Measurements from ENCODE around the gene DCTN1.
"Not testable (repeated sequence)": the region's sequence is repeated elsewhere in the genome, so short reads cannot be mapped to it uniquely, and the experiment has no call there.

Gene DCTN1

DNA sequence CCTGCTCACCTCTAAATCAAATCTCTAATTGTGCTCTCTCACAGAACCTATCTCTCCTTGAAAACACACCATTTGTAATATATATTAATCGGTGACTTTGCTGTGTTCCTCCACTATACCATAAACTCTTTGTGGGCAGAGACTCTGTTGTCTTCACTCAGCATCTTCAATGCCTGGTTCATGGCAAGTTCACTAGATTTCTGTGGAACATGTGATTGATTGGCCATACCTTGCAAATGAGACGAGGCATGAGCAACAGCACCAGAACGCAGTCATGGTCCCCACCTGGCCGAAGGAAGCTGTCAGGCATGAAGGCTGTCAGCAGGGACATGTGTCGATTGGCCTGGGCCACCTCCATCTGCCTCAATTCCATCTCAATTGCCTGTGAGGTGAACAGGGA is 11.6 kb downstream of the DCTN1 start:
- DNase-seq, result no peak

DNA sequence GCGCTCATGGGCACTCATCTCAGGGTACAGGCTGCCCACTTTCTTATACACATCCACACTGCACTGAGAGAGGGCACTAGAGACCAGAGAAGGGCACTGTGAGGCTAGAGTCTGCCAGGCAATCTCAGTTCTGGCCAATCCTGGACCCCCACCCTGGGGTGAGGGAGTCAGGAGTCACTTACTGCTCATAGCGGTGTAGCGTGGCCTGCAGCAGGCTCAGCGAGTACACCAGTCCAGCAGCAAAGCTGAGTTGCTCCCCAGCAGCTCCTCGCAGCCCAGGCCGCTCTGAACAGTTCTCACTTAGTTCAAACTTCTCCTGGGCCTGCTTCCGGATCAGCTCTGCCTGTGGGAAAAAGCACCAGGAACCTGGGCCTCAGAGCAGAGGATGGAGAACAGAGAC is 12.3 kb downstream of the DCTN1 start:
- DNase-seq, result no peak

DNA sequence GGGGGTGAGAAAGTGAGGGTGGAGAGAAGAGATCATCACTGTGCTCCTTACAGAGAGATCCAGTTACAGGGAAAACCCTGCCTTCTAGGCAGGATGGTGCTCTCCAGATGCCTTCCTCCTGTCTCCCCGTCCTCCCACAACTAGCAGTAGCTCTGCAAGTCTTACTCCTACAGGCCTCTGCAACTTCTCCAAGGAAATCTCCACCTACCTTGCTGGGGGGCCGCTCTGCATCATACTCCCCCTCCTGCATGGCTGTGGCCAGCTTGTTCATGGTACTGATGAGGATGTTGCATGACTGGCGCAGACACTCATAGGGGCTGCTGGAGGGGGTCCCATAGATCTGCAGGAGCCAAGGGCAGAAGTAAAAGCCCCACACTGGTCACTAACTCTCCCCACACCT is 14.1 kb downstream of the DCTN1 start:
- DNase-seq, result no peak

DNA sequence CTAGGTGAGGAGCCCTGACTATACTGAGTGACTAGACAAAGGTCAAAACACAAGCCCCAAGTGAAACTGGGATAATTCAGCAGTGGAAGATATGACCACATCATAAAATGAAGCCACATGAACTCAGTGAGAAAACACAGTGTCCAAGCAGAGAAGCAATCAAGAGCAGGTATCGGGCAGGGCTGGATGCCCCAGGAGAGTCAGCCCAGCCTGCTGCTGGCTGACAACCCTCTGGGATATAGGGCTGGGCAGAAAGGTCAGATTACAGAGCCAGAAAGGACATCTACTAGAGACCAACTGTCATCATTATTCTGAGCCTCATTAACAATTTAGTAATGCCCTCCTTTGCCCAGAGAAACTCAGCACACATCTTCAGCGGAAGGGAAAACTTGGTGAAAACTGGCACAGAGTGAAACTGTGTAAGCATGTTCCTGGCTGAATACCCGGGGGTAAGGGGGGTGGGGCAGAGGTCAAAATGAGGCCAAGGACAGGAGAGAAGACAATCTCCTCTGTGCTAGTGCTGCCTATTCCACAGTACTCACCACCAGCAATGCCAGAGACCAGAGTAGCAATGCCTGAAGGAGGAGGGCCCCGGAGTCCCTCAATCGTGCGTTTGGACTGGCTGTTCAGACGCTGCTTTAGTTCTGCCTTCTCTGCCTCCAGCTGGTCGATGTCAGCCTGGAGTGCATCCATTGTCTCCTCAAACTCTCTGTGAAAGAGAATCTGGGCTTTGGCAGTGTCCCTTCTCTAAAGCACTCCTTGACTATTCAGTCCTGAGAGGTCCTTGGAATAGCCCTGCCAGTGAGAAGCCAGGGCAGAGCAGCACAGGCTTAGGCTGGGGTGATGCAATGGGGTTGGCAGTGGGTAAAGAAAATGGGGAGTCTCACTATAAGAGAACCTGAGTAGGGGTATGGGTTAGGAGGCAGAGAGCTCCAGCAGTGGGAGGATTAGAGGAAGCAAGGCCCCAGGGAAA is 15.3 kb downstream of the DCTN1 start:
- DNase-seq, result no peak

DNA sequence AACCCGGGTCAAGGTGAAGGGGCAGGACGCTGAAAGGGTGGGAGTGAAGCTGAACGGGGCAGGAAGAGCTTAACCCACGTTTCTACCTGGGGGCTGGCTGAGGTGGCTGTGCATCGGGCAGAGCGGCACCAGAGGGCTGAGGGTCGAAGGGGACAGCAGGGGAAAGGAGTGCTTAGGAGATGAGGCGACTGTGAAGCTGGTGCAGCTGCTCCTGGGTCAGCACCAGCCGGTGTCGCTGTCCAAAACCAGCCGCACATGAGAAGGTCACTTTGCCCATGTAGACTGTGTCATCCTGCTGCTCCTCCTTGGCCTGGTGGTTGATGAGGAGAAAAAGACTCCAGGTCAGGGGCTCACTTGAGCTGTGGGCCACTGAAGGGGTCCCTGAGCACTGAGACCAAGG is 18.8 kb downstream of the DCTN1 start:
- DNase-seq, result no peak

DNA sequence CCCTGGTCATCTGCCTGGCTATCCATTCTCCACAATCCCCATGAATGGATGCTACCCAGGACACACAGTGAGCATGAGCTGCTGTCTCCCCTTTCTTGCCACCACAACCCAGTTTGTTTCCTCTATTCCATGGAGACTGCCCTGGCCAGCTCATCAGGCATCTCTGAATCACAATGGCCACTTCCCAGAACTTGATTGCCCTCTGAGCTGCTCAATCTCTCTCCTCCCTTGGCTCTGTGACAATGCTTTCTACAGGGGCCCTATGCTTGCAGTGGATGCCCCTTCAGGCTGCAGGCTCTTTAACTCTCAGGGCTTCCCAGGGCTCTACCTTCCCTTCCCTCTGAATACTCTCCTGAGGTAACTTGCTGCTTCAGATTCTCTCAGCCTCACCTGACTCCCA is 22.5 kb downstream of the DCTN1 start:
- DNase-seq, result no peak

DNA sequence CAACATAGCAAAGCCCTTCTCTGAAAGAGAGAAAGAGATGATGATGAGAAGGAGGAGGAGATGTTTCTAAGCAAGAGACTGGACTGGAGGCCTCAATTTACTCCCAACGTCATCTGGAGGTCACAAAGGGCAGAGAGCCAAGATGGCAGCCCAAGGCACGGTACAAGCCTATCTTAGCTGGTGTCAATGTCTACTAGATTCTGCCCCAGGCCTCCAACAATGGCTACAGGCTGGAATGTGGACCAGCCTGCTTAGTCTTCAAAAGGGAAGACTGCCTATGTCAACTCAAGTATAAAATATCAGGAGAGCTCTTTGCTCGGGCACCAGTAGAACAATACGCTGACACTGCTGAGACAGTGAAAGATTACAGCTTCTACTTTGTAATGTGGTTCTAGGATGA is 30.2 kb downstream of the DCTN1 start:
- DNase-seq, result no peak

DNA sequence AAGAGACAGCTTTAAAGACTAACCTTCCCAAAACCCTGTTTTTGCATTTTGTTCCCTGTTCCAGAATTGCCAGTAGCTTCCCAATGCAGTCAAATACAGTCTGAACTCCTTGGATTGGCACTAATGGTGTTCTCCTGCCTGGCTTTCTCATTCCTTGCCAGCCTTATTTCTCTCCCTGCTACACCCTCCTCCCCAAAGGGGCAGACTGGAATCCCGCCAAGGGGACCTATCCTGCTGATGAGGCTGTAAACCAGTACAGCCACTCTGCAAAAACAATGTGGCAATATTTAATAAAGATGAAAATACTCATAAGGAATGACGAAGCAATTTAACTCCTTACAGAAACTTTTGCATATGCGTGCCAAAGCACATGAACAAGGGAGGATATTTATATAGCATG is 32.4 kb downstream of the DCTN1 start:
- DNase-seq, result no peak

DNA sequence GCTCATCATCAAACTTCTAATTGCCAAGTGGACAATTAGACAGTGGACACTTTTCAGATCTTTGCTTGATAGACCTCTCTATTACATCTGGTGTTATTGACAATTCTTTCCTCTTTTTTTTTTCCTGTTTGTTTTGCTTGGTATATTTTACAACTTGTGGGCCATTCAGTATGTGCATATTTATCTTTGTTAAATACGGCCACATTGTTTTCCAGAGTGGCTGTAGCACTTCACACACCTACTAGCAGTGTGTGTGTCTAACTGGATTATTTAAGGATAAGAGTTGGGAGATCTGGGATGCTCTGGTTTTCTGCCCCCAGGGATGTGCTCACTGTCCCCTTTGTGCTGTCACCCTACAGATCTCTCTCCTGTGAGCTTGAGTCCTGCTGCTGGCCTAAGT is 32.8 kb downstream of the DCTN1 start:
- DNase-seq, result no peak

DNA sequence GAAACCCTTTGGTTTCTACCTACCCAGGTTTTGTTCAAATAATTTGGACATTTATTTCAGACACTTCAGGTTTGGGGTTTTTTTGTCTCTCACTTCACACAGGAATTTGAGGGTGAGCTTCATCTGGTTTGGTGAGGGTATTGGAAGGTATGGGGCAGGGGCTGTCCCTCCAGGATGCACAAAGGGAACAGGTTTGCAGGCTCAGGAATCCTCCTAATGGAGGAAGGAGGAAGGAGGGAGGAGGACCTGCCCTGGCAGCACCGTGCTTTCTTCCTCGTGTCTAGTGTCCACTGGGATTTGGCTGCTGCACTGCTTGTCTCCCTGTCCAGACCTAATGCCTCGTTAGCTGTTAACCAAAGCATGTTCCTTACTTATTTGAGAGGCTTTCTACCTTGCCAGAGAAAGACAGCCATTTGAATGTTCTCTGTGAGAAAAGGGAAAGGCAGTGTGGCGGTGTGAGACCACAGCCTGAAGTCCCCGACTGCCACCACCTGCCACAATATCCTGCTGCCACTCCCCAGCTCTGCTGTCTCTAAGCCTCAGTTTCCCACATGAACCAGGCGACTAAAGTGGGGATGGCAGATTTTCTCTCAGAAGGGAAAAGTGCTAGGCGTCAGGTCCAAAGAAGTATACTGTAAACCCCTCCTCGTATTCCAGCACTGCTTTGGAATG is 34.7 kb downstream of the DCTN1 start:
- no peak for DNase-seq

DNA sequence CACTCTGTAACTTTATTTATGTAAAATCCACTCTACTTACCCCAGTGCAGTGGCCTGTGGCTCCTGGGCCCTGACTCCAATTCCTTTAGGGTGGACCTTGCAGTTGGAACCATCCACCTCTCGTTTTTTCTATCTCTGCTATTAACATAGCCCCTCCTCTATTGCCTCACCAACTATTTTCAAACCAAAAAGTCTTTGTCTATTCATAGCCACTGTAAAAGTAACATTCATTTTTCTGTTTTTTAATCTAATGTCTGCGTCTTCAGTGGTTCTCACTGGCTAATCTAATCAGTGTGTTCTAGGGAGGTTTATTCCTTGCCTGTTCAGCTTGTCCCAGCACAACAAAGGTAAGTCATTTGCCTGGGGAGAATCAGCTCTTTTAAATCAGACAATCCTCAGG is 36.8 kb downstream of the DCTN1 start, which contains the start of gene SLC4A5:
Gene SLC4A5 (minus strand): TSS at position 101 of the 400 bp plus-strand sequence. CDS start 28,393 bp downstream, outside the sequence.
- DNase-seq, result no peak

DNA sequence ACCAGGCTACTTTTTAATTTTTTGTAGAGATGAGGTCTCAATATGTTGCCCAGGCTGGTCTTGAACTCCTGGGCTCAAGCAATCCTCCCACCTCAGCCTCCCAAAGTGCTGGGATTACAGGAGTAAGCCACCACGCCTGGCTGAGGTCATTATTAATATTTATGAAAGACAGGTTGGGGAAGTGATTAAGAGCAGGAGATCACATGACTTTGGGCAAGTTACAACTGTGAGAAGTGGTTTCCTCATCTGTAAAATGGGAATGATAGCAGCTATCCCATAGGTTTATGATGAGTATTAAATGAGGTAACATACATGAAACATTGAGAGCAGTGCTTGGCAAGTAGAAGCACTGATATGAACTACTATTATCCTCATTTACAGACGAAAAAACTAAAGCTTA is 43.9 kb downstream of the DCTN1 start:
- DNase-seq, result not testable (repeated sequence)

DNA sequence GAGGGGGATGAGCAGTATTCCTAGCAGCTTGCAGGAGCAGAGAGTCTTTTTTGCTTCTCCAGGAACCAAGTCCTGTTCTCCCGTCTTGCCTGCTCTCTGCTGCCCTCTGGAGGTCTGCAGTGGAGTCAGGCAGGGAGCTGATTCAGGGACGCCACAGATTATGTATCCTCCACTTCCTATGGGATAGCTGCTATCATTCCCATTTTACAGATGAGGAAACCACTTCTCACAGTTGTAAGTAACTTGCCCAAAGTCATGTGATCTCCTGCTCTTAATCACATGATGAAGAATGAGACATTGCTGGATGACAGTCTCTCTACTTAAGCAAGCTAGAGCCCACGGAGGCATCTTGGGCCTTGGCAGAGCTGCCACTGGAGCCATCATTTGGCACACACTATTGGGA is 45.2 kb downstream of the DCTN1 start:
- peak; percentile 65 for DNase-seq

DNA sequence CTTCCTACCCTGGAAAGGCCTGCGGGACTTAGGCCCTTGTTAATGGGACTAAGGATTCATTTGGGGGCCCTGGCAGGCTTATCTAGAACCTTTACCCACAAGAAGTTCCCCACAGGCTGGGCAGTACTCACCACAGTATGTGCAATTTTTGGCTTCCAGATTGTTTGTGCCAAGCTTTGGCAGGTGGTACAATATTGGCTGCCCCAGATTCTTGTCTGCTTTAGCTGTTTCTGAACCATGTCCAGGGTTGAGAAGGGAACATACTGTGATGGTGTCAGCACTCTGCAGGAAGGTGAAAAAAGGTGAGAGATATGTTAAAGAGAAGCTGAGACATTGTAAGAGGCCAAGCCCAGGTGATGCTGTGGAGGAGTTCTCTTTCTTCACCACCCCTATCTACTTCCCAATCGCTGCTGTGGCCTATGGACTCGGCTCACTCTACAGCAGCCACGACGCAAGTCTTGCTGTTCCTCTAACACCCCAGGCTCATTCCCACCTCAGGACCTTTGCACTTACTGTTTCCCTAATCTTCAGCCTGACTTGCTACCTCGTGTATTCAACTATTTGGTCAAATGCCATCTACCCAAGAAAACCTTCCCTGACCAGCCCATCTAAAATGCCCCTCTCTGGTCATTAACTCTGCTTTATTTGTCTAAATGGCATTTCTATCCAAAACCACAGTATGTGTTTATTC is 46.1 kb downstream of the DCTN1 start:
- DNase-seq, result no peak

DNA sequence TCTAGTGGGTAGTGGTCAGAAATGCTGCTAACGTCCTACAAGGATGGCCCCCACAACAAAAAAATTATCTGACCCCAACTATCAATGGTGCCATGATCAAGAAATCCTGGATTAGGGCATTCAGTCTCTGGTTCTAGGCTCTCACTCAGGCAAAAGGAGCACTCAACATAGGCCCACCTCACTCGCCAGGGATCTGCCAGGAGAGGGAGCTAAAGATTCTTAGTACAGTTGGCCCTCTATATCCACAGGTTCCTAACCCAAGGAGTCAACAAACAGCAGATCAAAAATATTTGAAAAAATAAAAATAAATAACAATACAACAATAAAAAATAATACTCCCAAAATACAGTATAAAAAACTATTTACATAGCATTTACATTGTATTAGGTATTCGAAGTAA is 46.9 kb downstream of the DCTN1 start:
- no peak for DNase-seq

DNA sequence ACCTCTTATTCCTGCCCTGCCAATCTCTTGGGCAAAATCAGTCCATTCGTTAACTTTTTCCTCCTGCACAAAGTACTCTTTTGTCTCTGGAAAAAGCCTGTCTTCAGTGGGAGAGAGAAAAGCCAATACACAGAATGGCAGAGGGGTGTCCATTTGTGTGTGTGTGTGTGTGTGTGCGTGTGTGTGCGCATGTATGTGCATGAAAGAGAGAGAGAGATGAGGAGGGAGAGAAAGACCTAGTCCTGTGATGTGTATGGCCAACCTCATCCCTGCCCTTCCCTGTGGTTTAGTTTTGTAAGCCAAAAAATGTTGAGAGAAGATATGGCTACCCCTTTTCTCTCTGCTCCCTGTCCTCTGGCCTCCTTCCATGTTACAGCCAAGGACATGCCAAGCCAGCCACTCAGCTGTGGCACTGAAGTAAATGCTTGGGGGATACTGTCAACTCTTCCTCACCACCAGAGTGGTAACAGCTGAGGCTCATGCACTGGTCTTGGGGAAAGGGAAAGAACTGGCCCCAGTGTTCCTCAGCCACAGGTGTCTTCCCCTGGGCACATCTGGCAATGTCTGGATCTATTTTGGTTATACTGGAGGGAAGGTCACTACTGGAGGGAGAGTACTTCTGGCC is 47.4 kb downstream of the DCTN1 start:
- DNase-seq, result no peak

DNA sequence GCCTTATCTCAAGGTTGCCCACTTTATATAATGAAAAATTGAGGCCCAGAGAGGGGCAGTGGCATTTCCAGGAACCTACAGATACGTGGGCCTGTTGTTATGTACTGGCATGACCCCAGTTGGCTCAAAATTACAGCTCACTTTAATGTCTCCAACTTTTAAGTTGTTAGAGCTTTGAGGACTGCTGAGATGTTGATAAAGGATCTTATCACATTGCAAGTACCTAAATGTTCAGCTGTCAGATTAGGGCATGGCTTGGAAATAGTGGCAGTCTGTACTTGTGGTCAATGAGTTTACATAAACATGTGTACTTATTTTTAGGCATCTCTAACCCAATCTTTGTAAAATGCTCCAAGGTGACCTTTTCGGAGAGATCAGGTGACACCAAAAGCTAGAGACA is 51.5 kb downstream of the DCTN1 start:
- no peak for DNase-seq

DNA sequence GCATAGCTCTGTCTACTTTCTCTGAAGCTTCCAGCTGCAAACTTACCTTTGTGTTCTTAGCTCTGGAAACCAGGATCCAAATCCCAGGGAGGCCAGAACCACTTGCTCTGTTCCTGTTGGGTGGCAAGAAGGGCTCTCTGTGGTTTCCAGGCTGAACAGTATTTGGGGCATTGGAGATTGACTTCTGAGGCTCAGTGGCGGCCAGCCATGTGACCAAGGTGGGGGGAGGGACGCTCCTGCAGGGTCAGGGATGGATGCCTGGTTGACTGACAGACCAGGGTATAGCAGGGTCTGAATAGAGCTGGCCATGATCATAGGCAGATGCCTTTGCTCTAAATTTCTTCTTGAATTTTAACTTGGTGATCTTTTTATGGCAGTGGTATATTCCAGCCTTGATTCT is 52.0 kb downstream of the DCTN1 start:
- DNase-seq, result no peak

DNA sequence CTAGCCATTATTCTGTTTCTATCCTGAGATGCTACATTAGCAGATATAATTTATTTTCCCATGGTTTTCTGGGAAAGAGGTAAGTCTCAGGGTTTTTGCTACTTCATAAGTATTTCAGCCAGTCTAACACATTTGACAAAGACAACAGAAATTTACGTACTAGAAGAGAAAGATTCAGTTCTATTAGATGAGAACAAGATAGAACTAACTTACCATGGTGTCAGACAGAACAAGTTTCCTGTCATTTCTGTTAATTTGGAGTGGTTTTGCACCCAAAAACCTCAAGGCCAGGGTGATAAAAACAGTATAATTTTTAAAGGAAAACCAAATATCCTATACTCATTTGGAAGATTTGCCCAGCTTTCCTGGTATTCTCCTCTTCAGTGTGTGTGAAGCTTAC is 52.5 kb downstream of the DCTN1 start:
- no peak for DNase-seq

DNA sequence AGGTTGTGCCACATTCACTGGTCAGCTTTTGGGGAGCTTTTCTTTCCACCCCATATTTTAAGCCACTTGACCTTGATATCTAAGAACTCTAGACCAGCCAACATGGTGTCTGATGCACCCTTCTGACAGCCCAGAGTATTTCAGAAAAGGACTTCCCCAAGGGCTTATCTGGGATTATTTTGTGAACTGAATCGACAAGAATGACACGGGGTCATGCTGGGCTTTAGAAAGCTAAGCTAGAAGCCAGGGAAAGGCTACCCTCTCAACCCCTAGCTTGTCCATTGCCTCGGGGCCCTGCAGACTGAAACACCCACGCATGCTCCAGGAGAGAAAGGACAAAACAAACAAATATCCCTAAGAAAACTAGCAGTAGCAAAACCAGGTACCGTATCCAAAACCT is 52.9 kb downstream of the DCTN1 start:
- DNase-seq, result no peak

DNA sequence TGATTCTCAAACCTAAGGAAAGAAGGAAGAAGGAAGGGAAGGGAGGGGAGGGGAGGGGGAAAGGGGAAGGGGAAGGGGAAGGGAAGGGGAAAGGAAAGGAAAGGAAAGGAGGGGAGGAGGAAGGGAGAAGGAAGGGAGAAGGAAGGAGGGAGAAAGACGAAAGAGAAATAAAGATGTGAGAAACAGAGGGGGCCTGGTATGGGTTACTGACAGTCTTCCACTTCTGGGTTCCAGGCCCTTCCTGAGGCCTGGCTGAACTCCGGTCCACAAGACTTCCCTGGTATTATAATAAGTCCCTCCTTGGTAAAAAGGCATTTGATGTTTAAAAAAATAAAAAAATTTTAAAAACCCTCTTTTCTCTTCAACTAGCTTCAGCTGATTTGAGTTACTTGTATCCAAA is 54.3 kb downstream of the DCTN1 start:
- no peak for DNase-seq

DNA sequence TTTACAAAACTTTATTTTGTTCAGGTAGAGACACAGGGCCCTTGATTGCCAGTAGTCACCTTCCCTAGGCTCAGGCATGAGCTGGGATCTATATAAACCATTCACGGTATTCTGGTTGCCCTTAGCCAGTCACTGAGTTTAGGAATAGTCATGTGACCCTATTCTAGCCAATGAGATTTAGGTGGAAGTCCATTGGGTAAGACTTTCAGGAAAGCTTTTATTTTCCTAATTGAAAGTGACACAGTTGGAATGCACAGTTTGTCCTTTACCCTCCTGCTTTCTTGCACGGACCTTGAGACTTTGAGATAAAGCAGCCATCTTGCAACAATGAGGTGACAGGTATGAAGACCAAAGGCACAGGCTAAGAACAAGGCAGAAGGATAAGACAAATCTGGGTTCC is 58.4 kb downstream of the DCTN1 start:
- no peak for DNase-seq

DNA sequence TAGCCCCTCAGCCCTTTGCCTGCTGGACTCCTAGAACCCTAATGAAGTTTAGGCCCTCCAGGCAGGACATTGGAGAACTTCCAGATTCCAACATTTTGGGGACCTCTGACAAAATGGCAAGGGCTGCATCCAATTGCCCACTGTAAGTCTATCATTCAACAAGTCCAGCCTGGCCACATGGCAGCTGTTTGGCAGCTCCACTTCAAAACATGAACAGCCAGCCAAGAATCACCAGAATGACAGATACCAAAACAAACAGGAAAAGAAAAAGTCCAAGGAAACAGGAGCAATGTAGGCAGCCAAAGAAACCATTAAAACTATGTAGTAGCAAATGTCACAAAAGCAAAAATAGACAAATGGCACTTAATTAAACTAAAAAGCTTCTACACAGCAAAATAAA is 62.4 kb downstream of the DCTN1 start:
- no peak for DNase-seq
